ENCODE data around the gene ZBTB12. TPM values are rescaled to one million over a fixed set of nuclear protein-coding genes. Genes with fewer than 3 reads are reported as not detected.

Gene ZBTB12
- total and polyA plus RNA-seq, 2 of the 4 experiments (the other 2 are of a cell fraction): 2.0 to 8.5 TPM

DNA sequence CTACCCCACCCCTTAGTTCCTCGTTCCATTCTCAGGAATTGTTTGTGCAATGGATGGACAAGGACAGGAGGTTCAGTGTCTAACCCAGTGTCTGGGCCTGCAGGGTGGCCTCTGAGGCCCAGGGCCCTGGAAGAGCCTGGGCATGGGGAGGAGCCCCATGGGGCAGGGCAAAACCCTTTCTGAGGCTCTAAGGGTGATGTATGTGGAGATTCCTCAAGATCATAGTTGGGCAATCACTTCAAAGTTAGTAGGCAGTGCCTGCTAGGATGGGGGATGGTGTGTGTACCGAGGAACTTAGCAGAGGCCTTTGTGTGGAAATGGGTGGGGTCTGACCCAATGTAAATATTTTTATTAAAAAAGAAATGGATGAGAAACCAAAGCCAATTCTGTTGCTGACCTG lies 18.9 kb upstream of the ZBTB12 start:
- POLR2A ChIA-PET (ENCODE audit: unreplicated experiment): no interaction called here

More for the DNA sequence above, 18.9 kb upstream of the ZBTB12 start:
- CTCF ChIA-PET: no interaction called here
- no peak overlapping the region for H4K91ac ChIP-seq (ENCODE audit: insufficient read depth, low read depth, low read length)
- no peaks in the 10 kb centered on the region for H3K9me3 ChIP-seq (ENCODE audit: control insufficient read depth, insufficient read depth, low read length)
- H3K18ac ChIP-seq (ENCODE audit: low read depth, low read length): no peak overlapping the region; the same call in 1 of the 2 replicates
- H4K5ac ChIP-seq (ENCODE audit: low read depth, low read length): no peak overlapping the region; the same call in 1 of the 2 replicates
- H3K4ac ChIP-seq (ENCODE audit: low read depth, low read length): no peak overlapping the region; the same call in 1 of the 2 replicates
- H3K14ac ChIP-seq (replicated peaks; ENCODE audit: low read depth, low read length): no peak overlapping the region
- no peak overlapping the region for H2BK120ac ChIP-seq (ENCODE audit: low read depth, low read length)
- H3K4me3 ChIP-seq (ENCODE audit: insufficient read depth, low read depth, low read length): no peak overlapping the region
- no peak overlapping the region for H3K23ac ChIP-seq (ENCODE audit: low read depth, low read length)
- no peak overlapping the region for H3K4me2 ChIP-seq (ENCODE audit: low read depth, low read length)
- intact Hi-C loops (cut with micrococcal nuclease) (no loop called here), dilution Hi-C loops (cut with HindIII; ENCODE audit: low sequenced_read_pairs, unreplicated experiment) (no loop called here), in situ Hi-C loops (cut with MboI; ENCODE audit: low sequenced_read_pairs) (no loop called here)
- H2AFZ ChIP-seq (replicated peaks; ENCODE audit: low read length, poor library complexity): no peak overlapping the region
- 17% methylated on average over 1 of the region's 2 CpGs; no CpG with 5 or more reads in 1 of the 2 experiments for WGBS, 2 experiments (ENCODE audit: extremely low coverage in 2 of 2, insufficient read length in 1 of 2)
- H3K9ac ChIP-seq (ENCODE audit: low read depth, low read length): no peak overlapping the region
- BruUV-seq (replicated peaks): no TSS peak
- no peak overlapping the region for H2AK5ac ChIP-seq (ENCODE audit: low read depth, low read length)
- H2BK5ac ChIP-seq (ENCODE audit: low read depth, low read length, poor library complexity, severe bottlenecking): no peak overlapping the region
- no peaks in the 10 kb centered on the region for H3K79me1 ChIP-seq (ENCODE audit: low read depth in 1 of 2, low read length in 2 of 2)
- H3K4me1 ChIP-seq (ENCODE audit: control insufficient read depth, insufficient read depth, low read length): peaks cover 5% of the 10 kb centered on the region; the same call in 1 of the 2 replicates
- no peak overlapping the region for H2BK20ac ChIP-seq (ENCODE audit: low read depth, low read length)
- H3K27ac ChIP-seq (ENCODE audit: insufficient read depth, low read length): no peak overlapping the region
- no peak overlapping the region; the same call in 2 of the 3 replicates for H2BK15ac ChIP-seq (ENCODE audit: low read depth, low read length)
- TF ChIP-seq MAFK (IDR thresholded peaks at IDR 0.05; ENCODE audit: low read depth, low read length) (no peak), MAZ (IDR thresholded peaks at IDR 0.05; ENCODE audit: borderline replicate concordance, low read depth, low read length) (no peak), CEBPB (IDR thresholded peaks at IDR 0.05; ENCODE audit: low read depth, low read length) (no peak), BHLHE40 (IDR thresholded peaks at IDR 0.05; ENCODE audit: low read depth, low read length) (no peak), MXI1 (IDR thresholded peaks at IDR 0.05; ENCODE audit: borderline replicate concordance, low read depth, low read length) (no peak), POLR2A (IDR thresholded peaks at IDR 0.05; ENCODE audit: low read depth, low read length) (no peak), RCOR1 (IDR thresholded peaks at IDR 0.05; ENCODE audit: insufficient replicate concordance, low read length) (no peak), CHD1 (IDR thresholded peaks at IDR 0.05; ENCODE audit: low read depth, low read length) (no peak), FOS (IDR thresholded peaks at IDR 0.05; ENCODE audit: low read depth, low read length) (no peak), SMC3 (IDR thresholded peaks at IDR 0.05; ENCODE audit: low read depth, low read length) (no peak), RAD21 (IDR thresholded peaks at IDR 0.05; ENCODE audit: low read length) (no peak)
- TF ChIP-seq, protein P1, sequence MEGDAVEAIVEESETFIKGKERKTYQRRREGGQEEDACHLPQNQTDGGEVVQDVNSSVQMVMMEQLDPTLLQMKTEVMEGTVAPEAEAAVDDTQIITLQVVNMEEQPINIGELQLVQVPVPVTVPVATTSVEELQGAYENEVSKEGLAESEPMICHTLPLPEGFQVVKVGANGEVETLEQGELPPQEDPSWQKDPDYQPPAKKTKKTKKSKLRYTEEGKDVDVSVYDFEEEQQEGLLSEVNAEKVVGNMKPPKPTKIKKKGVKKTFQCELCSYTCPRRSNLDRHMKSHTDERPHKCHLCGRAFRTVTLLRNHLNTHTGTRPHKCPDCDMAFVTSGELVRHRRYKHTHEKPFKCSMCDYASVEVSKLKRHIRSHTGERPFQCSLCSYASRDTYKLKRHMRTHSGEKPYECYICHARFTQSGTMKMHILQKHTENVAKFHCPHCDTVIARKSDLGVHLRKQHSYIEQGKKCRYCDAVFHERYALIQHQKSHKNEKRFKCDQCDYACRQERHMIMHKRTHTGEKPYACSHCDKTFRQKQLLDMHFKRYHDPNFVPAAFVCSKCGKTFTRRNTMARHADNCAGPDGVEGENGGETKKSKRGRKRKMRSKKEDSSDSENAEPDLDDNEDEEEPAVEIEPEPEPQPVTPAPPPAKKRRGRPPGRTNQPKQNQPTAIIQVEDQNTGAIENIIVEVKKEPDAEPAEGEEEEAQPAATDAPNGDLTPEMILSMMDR (conservative IDR thresholded peaks at IDR 0.05; ENCODE audit: low read depth, low read length): no peak
- TF ChIP-seq, protein P2, sequence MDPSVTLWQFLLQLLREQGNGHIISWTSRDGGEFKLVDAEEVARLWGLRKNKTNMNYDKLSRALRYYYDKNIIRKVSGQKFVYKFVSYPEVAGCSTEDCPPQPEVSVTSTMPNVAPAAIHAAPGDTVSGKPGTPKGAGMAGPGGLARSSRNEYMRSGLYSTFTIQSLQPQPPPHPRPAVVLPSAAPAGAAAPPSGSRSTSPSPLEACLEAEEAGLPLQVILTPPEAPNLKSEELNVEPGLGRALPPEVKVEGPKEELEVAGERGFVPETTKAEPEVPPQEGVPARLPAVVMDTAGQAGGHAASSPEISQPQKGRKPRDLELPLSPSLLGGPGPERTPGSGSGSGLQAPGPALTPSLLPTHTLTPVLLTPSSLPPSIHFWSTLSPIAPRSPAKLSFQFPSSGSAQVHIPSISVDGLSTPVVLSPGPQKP (IDR thresholded peaks at IDR 0.05; ENCODE audit: borderline replicate concordance, low read depth, low read length): no peak
- no peaks in the 10 kb centered on the region for H3K9me1 ChIP-seq (ENCODE audit: insufficient read depth, low read length)
- H3K56ac ChIP-seq (ENCODE audit: extremely low read depth, insufficient read depth, low read length): no peak overlapping the region
- no peaks in the 10 kb centered on the region for H3K36me3 ChIP-seq (ENCODE audit: control insufficient read depth, insufficient read depth, low read length)
- DNase-seq (no peak), ATAC-seq (ENCODE audit: low read depth) (peak; percentile 60; the same call in 1 of the 2 replicates)
- H2AK9ac ChIP-seq (replicated peaks; ENCODE audit: low read depth, low read length, poor library complexity): no peak overlapping the region
- H4K8ac ChIP-seq (ENCODE audit: low read depth in 2 of 2, low read length in 2 of 2): no peak overlapping the region
- H3K27me3 ChIP-seq (ENCODE audit: control insufficient read depth, insufficient read depth, low read length): 0 out of 2 replicates have a peak, but pooled peaks cover 2% of the 10 kb centered on the region
- no peaks in the 10 kb centered on the region for H4K20me1 ChIP-seq (ENCODE audit: insufficient read depth, low read length)

Data from IMR-90 (cell line).